K562 (cell line): ENCODE measurements around the gene PARD3. TPM values are rescaled to one million over a fixed set of nuclear protein-coding genes. Genes with fewer than 3 reads are reported as not detected.

Source experiments
- ATAC-seq: fragments of 200-7000 bp; cut with Tn5 transposase; 3 replicates; pipeline ENCODE4 v1.9.1; 2020; ENCODE audit warnings: moderate library complexity
- BruUV-seq: library from RNA; stranded (reverse); fragments of 400-500 nt; replicated peaks from 2 replicates; lab custom pipeline; 2021; lab: Mats Ljungman, UMichigan
- CTCF ChIA-PET: fragments of 300-600 bp; formaldehyde crosslinking; extraction: SDS; loops from one replicate; lab custom pipeline; 2021; ENCODE audit warnings: low intra/inter-chr PET ratio; lab: Yijun Ruan, JAX
- POLR2A ChIA-PET: fragments of 300-600, 350-650 bp; sonication (Branson Sonifier 250); formaldehyde crosslinking; extraction: SDS; loops from one replicate; lab custom pipeline; 2021; ENCODE audit warnings: antibody characterized with exemption, inconsistent platforms; lab: Yijun Ruan, JAX
- DNase-seq, 4 experiments: peaks; one replicate each; pipeline versions ENCODE4 v3.0.0 to v3.0.0-alpha.2; 2011 to 2018; ENCODE audit warnings: low spot score in 3 of 4, mixed read lengths in 3 of 4; ENCODE audit errors: extremely low read depth in 1 of 4
- FAIRE-seq: peaks from 2 replicates; lab custom pipeline; 2011; peaks lifted over from hg19 to GRCh38; lab: Jason Lieb, UNC
- H2AFZ ChIP-seq: 2 replicates; pipeline ENCODE4 v1.6.0; 2011; ENCODE audit warnings: low read depth, low read length, control low read depth, inconsistent platforms
- H3K27ac ChIP-seq: fragments of 200-600 bp; 3 replicates; pipeline ENCODE4 v1.8.0; 2011; ENCODE audit warnings: low read depth, mild to moderate bottlenecking, control low read depth, inconsistent platforms, low read length, moderate library complexity, mixed read lengths; ENCODE audit errors: extremely low read depth
- H3K27me3 ChIP-seq, 2 experiments: fragments of 300-600 bp in 1 of 2; 2 replicates in 1 of 2; 3 replicates in 1 of 2; pipeline versions ENCODE4 v1.6.0 to v1.8.0; 2011; ENCODE audit warnings: inconsistent platforms in 2 of 2, low read length in 2 of 2, mild to moderate bottlenecking in 1 of 2, mixed read lengths in 1 of 2, moderate library complexity in 1 of 2; ENCODE audit not compliant: control insufficient read depth in 2 of 2, insufficient read depth in 2 of 2
- H3K36me3 ChIP-seq: fragments of 300-600 bp; 3 replicates; pipeline ENCODE4 v1.8.0; 2011; ENCODE audit warnings: mild to moderate bottlenecking, low read length, inconsistent platforms; ENCODE audit not compliant: control insufficient read depth, insufficient read depth
- H3K4me1 ChIP-seq, 2 experiments: fragments of 200-600 bp in 1 of 2; replicated peaks in 1 of 2; 2 replicates in 1 of 2; 3 replicates in 1 of 2; pipeline versions ENCODE4 v1.5.1 to v1.8.0; 2011; ENCODE audit warnings: inconsistent platforms in 2 of 2, low read length in 2 of 2, mild to moderate bottlenecking in 1 of 2, mixed read lengths in 1 of 2, moderate library complexity in 1 of 2; ENCODE audit not compliant: control insufficient read depth in 2 of 2, insufficient read depth in 2 of 2
- H3K4me2 ChIP-seq: 2 replicates; pipeline ENCODE4 v1.6.1; 2011; ENCODE audit warnings: low read length, control low read depth, inconsistent platforms, mixed read lengths; ENCODE audit not compliant: insufficient read depth
- H3K4me3 ChIP-seq: fragments of 200-600 bp; sonication (generic), shearing (Covaris generic); 2 replicates; pipeline ENCODE4 v1.5.1; 2016; ENCODE audit warnings: control low read depth, inconsistent platforms
- H3K79me2 ChIP-seq: fragments of 200-600 bp; 3 replicates; pipeline ENCODE4 v1.8.0; 2011; ENCODE audit warnings: low read length, inconsistent platforms; ENCODE audit not compliant: control insufficient read depth, insufficient read depth
- H3K9ac ChIP-seq, 2 experiments: 2 replicates each; pipeline versions ENCODE4 v1.6.0 to v1.6.1; 2011; ENCODE audit warnings: low read depth in 2 of 2, low read length in 2 of 2, control low read depth in 1 of 2, inconsistent platforms in 1 of 2, mild to moderate bottlenecking in 1 of 2, mixed read lengths in 1 of 2; ENCODE audit not compliant: insufficient read depth in 1 of 2
- H3K9me1 ChIP-seq: one replicate; pipeline ENCODE4 v1.6.0; 2011; ENCODE audit warnings: inconsistent platforms, mild to moderate bottlenecking, low read length, moderate library complexity; ENCODE audit not compliant: control insufficient read depth, insufficient read depth
- H3K9me3 ChIP-seq: replicated peaks from 2 replicates; pipeline ENCODE4 v1.5.1; 2011; ENCODE audit warnings: low read depth, low read length, inconsistent platforms; ENCODE audit not compliant: control insufficient read depth, insufficient read depth
- H4K20me1 ChIP-seq: replicated peaks from 2 replicates; pipeline ENCODE4 v1.6.1; 2011; ENCODE audit warnings: low read length, inconsistent platforms, mixed read lengths; ENCODE audit not compliant: control insufficient read depth, insufficient read depth
- CXXC5 ChIP-seq: fragments of 250-450 bp; sonication (Bioruptor Pico); IDR thresholded peaks from 2 replicates; pipeline ENCODE4 v1.8.0; 2022; ENCODE audit warnings: inconsistent platforms, mild to moderate bottlenecking, moderate library complexity
- E2F1 ChIP-seq: sonication (generic); formaldehyde crosslinking; IDR thresholded peaks from 2 replicates; pipeline ENCODE4 v1.8.1; 2023; ENCODE audit warnings: mild to moderate bottlenecking, missing genetic modification reagents, moderate library complexity
- ETV5 ChIP-seq: sonication (generic); formaldehyde crosslinking; IDR thresholded peaks from 2 replicates; pipeline ENCODE4 v1.4.0; 2020; ENCODE audit warnings: low read depth, mild to moderate bottlenecking, missing genetic modification reagents
- FOXK1 ChIP-seq: sonication (generic); formaldehyde crosslinking; IDR thresholded peaks from 2 replicates; pipeline ENCODE4 v1.8.0; 2022; ENCODE audit warnings: missing genetic modification reagents, mild to moderate bottlenecking, borderline replicate concordance
- MYNN ChIP-seq, 2 experiments: sonication (generic); formaldehyde crosslinking in 1 of 2; IDR thresholded peaks; 2 replicates each; pipeline versions ENCODE4 v1.5.0 to v1.6.1; 2016 to 2020; ENCODE audit warnings: antibody characterized with exemption in 1 of 2, missing genetic modification reagents in 1 of 2
- TCF3 ChIP-seq: sonication (generic); formaldehyde crosslinking; IDR thresholded peaks from 2 replicates; pipeline ENCODE4 v1.4.0; 2020; ENCODE audit warnings: mild to moderate bottlenecking, missing genetic modification reagents
- WGBS: fragments of 100-300 bp; shearing (Covaris generic); methylation state at CpG from one replicate; pipeline ENCODE4 v1.1.6; 2016; ENCODE audit warnings: low coverage, mixed read lengths; ENCODE audit not compliant: insufficient coverage; ENCODE audit errors: missing lambda C conversion rate; 5-methylcytosine and 5-hydroxymethylcytosine counted together
- in situ Hi-C: fragments of 300-500 bp; cut with MboI; formaldehyde crosslinking; loops from 4 replicates; pipeline ENCODE4 v1.15.0; 2018; ENCODE audit warnings: inconsistent platforms, mixed read lengths
- intact Hi-C: fragments of 100-400 bp; cut with micrococcal nuclease; formaldehyde crosslinking; loops from 2 replicates; pipeline ENCODE4 v1.14.2; 2022
- polyA plus RNA-seq, 8 experiments: library from polyadenylated mRNA; depleted of rRNA in 4 of 8; stranded (reverse) in 5 of 8; unstranded in 3 of 8; fragments of >200 nt; fragmentation: Nextera tagmentation in 2 of 8; fragmentation: Illumina TruSeq in 1 of 8; extraction: Ambion mirVana in 2 of 8; extraction: Trizol in 1 of 8; gene quantifications; 2 replicates each; pipeline versions ENCODE4 v1.2.1 to v1.2.3, GENCODE V29; 2011 to 2014; ENCODE audit warnings: inconsistent platforms in 1 of 8, missing spikeins in 1 of 8
- total RNA-seq, 7 experiments: library from RNA; depleted of rRNA in 6 of 7; stranded (reverse); fragments of >200 nt in 6 of 7; fragmentation: Illumina TruSeq in 2 of 7; extraction: Trizol in 2 of 7; gene quantifications; 2 replicates each; pipeline versions ENCODE4 v1.2.1 to v1.2.3, GENCODE V29; 2011 to 2021; ENCODE audit warnings: low replicate concordance in 1 of 7

The PARD3 gene
- total and polyA plus RNA-seq, 9 of the 15 experiments (the other 6 are each of a cell fraction or from before 2014, with no cell fraction given): 2.7 to 11.7 (median 7.7) TPM

- ChIA-PET CTCF (no interaction called here), POLR2A (no interaction called here)
- no peak overlapping the region for H3K4me2 ChIP-seq
- no TSS peak for BruUV-seq
- H3K9me1 ChIP-seq: no peaks in the 10 kb centered on the region
- intact Hi-C loops (no loop called here), in situ Hi-C loops (no loop called here)
- H3K9ac ChIP-seq: no peak overlapping the region
- no peaks in the 10 kb centered on the region for H3K9me3 ChIP-seq
- FAIRE-seq: no peak
- TF ChIP-seq TCF3 (CRISPR knock-in tag) (peak; percentile 20; the same call in 1 of the 2 replicates), FOXK1 (CRISPR knock-in tag) (no peak), MYNN (IDR thresholded peaks at IDR 0.05) (no peak), MYNN (CRISPR knock-in tag; IDR thresholded peaks at IDR 0.05) (no peak), CXXC5 (no peak), E2F1 (CRISPR knock-in tag) (no peak), ETV5 (CRISPR knock-in tag) (0 out of 2 replicates have a peak, but pooled peaks have one; percentile 27)
- peaks cover 0 to 3% of the 10 kb centered on the region in 2 experiments; a peak in 1 of 5 replicates for H3K4me1 ChIP-seq
- no peak overlapping the region for H3K4me3 ChIP-seq
- H2AFZ ChIP-seq: no peak overlapping the region
- no peaks in the 10 kb centered on the region for H3K36me3 ChIP-seq
- DNase-seq: no peak
- WGBS: 0% methylated on average over 3 of the region's 3 CpGs
- H3K27me3 ChIP-seq: no peaks in the 10 kb centered on the region
- no peaks in the 10 kb centered on the region; the same call in 1 of the 2 replicates for H4K20me1 ChIP-seq
- ATAC-seq: no peak
- no peaks in the 10 kb centered on the region for H3K79me2 ChIP-seq
- no peak overlapping the region for H3K27ac ChIP-seq
Observed at GRCh38 chr10:34155812-34156211, 659.3 kb downstream of the PARD3 start.
